Lower leg skin (tissue), 3 donors: ENCODE data around the gene MAP3K20.

Source experiments
- CTCF ChIP-seq, 3 donors: fragments of 450-650 bp; IDR thresholded peaks; one replicate each; pipeline ENCODE4 v1.5.1; 2016; ENCODE audit warnings: antibody characterized with exemption in 3 of 3, mild to moderate bottlenecking in 3 of 3, moderate library complexity in 2 of 3
- POLR2A ChIP-seq, 2 donors: fragments of 450-650 bp; IDR thresholded peaks; one replicate each; pipeline ENCODE4 v1.6.1; 2016 to 2017; ENCODE audit warnings: antibody characterized with exemption in 2 of 2, mild to moderate bottlenecking in 1 of 2, moderate library complexity in 1 of 2

- TF ChIP-seq CTCF (IDR thresholded peaks at IDR 0.05): no peak
- TF ChIP-seq POLR2A (IDR thresholded peaks at IDR 0.05): no peak
These were observed 22.5 kb upstream of the MAP3K20 start for GRCh38 chr2:173053043-173053699.
